Kidney (tissue), 14 donors: ENCODE data around the gene CCSER1. TPM values are rescaled to one million over a fixed set of nuclear protein-coding genes. Genes with fewer than 3 reads are reported as not detected.

Source experiments
- DNase-seq, 5 donors: peaks; one replicate each; pipeline ENCODE4 v3.0.0-alpha.2; 2013 to 2020
- FAIRE-seq: peaks from 2 replicates; lab custom pipeline; 2012; peaks lifted over from hg19 to GRCh38; lab: Jason Lieb, UNC
- H3K27ac ChIP-seq, 2 donors: one replicate each; pipeline ENCODE4 v1.7.0; 2013; ENCODE audit warnings: low read depth in 2 of 2, low read length in 2 of 2, inconsistent platforms in 1 of 2
- H3K27me3 ChIP-seq: one replicate; pipeline ENCODE4 v1.7.1; 2013; ENCODE audit warnings: low read length, inconsistent platforms; ENCODE audit not compliant: control insufficient read depth, insufficient read depth
- H3K36me3 ChIP-seq, 3 donors: one replicate each; pipeline versions ENCODE4 v1.7.0 to v1.7.1; 2013; ENCODE audit warnings: low read length in 3 of 3, control low read depth in 1 of 3, inconsistent platforms in 1 of 3; ENCODE audit not compliant: insufficient read depth in 3 of 3, control insufficient read depth in 2 of 3
- H3K4me1 ChIP-seq, 3 donors: one replicate each; pipeline versions ENCODE4 v1.7.0 to v1.7.1; 2013; ENCODE audit warnings: low read length in 3 of 3, inconsistent platforms in 1 of 3, low read depth in 1 of 3; ENCODE audit not compliant: control insufficient read depth in 2 of 3, insufficient read depth in 2 of 3
- H3K4me3 ChIP-seq, 3 donors: one replicate each; pipeline versions ENCODE4 v1.7.0 to v1.8.1; 2013; ENCODE audit warnings: low read length in 3 of 3, control low read depth in 1 of 3, inconsistent platforms in 1 of 3
- H3K9ac ChIP-seq, 3 donors: one replicate each; pipeline versions ENCODE4 v1.7.0 to v1.7.1; 2013; ENCODE audit warnings: low read length in 3 of 3, control low read depth in 1 of 3, inconsistent platforms in 1 of 3
- H3K9me3 ChIP-seq, 3 donors: one replicate each; pipeline versions ENCODE4 v1.7.0 to v1.7.1; 2013; ENCODE audit warnings: low read length in 3 of 3, control low read depth in 1 of 3, inconsistent platforms in 1 of 3; ENCODE audit not compliant: control insufficient read depth in 2 of 3, insufficient read depth in 1 of 3
- CTCF ChIP-seq: IDR thresholded peaks from 3 replicates; pipeline ENCODE4 v1.5.1; 2012; ENCODE audit warnings: mild to moderate bottlenecking, moderate library complexity, borderline replicate concordance; ENCODE audit not compliant: insufficient read depth; ENCODE audit errors: extremely low read depth
- intact Hi-C: fragments of 100-400 bp; cut with DNase I; formaldehyde crosslinking; loops from one replicate; pipeline ENCODE4 v1.11.1; 2022
- polyA plus RNA-seq: library from polyadenylated mRNA; stranded (reverse); fragments of 350-450 nt; fragmentation: Illumina TruSeq; extraction: RNeasy Lipid Tissue Mini Kit (QIAGEN cat#74804); gene quantifications from one replicate; pipeline ENCODE4 v1.2.3, GENCODE V29; 2014; ENCODE audit warnings: low read depth, low replicate concordance; ENCODE audit not compliant: insufficient read depth
- total RNA-seq: library from RNA; stranded (reverse); fragmentation: NEBNext Ultra II Directional; extraction: Animal tissue kit (Norgen Biotek cat#: 25700); gene quantifications from one replicate; pipeline ENCODE4 v1.2.1, GENCODE V29; 2021
- donor health status: control.
- donor health status: control.
- donor health status: control.
- donor health status: control.
- donor health status: control.
- donor health status: DM: yes; HTN: yes; CAD: no.
- donor health status: Normal renal cell carcinoma (clear cell type).

Gene CCSER1
- total and polyA plus RNA-seq, 2 donors from 2014 or later, result 4.2 to 26.8 TPM

GRCh38 chr4:90457817-90458216 is 330.6 kb downstream of the CCSER1 start:
- peaks cover 0 to 4% (median 0%) of the 10 kb centered on the region in 3 donors for H3K9me3 ChIP-seq
- no peak overlapping the region for H3K9ac ChIP-seq
- DNase-seq (no peak), FAIRE-seq (no peak)
- TF ChIP-seq CTCF, result no peak
- H3K4me1 ChIP-seq, result no peaks in the 10 kb centered on the region
- H3K27ac ChIP-seq, result no peak overlapping the region
- no peaks in the 10 kb centered on the region for H3K27me3 ChIP-seq
- no peak overlapping the region for H3K4me3 ChIP-seq
- no peaks in the 10 kb centered on the region for H3K36me3 ChIP-seq
- intact Hi-C loops, result no loop called here

GRCh38 chr4:90458576-90458975 is 331.4 kb downstream of the CCSER1 start:
- no peaks in the 10 kb centered on the region for H3K27me3 ChIP-seq
- H3K9me3 ChIP-seq, result peaks cover 0 to 4% (median 0%) of the 10 kb centered on the region in 3 donors
- intact Hi-C loops, result no loop called here
- H3K27ac ChIP-seq, result no peak overlapping the region
- FAIRE-seq, result no peak
- no peak overlapping the region for H3K4me3 ChIP-seq
- no peaks in the 10 kb centered on the region for H3K36me3 ChIP-seq
- no peak for TF ChIP-seq CTCF
- DNase-seq, result no peak
- H3K9ac ChIP-seq, result no peak overlapping the region
- no peaks in the 10 kb centered on the region for H3K4me1 ChIP-seq

- FAIRE-seq, result no peak
- peak overlapping the region in 2 of 3 donors; percentile 32 to 39 for H3K4me3 ChIP-seq
- H3K27ac ChIP-seq, result no peak overlapping the region
- peak in 1 of 5 donors; percentile 17 for DNase-seq
- H3K36me3 ChIP-seq, result no peaks in the 10 kb centered on the region
- H3K9me3 ChIP-seq, result no peaks in the 10 kb centered on the region
- peaks cover 0 to 3% (median 0%) of the 10 kb centered on the region in 3 donors for H3K4me1 ChIP-seq
- H3K9ac ChIP-seq, result no peak overlapping the region
- intact Hi-C loops, result no loop called here
- TF ChIP-seq CTCF, result no peak
- H3K27me3 ChIP-seq, result no peaks in the 10 kb centered on the region
These were observed 347.3 kb downstream of the CCSER1 start for GRCh38 chr4:90474484-90474883.

- Histone ChIP-seq H3K27ac (no peak overlapping the region), H3K4me3 (no peak overlapping the region), H3K36me3 (no peaks in the 10 kb centered on the region), H3K9ac (no peak overlapping the region), H3K9me3 (no peaks in the 10 kb centered on the region), H3K4me1 (peaks cover 0 to 3% (median 0%) of the 10 kb centered on the region in 3 donors), H3K27me3 (no peaks in the 10 kb centered on the region)
- FAIRE-seq (no peak), DNase-seq (no peak)
- intact Hi-C loops, result no loop called here
- no peak for TF ChIP-seq CTCF
These were observed 348.8 kb downstream of the CCSER1 start for GRCh38 chr4:90476019-90476418.
